RWPE2 (cell line): Measurements from ENCODE around the gene RAB20.

ENCODE experiments used
- ATAC-seq: fragments of 200-7000 bp; cut with Tn5 transposase; 3 replicates; pipeline ENCODE4 v1.9.1; 2021; ENCODE audit warnings: low read depth
- DNase-seq: peaks from one replicate; pipeline ENCODE4 v3.0.0-alpha.2; 2020; ENCODE audit warnings: low spot score
- H3K27ac ChIP-seq: fragments of 450-650 bp; 2 replicates; pipeline ENCODE4 v1.5.1; 2017; ENCODE audit warnings: mild to moderate bottlenecking; ENCODE audit not compliant: poor library complexity, severe bottlenecking
- H3K27me3 ChIP-seq: fragments of 250-450 bp; sonication (Bioruptor Pico); 2 replicates; pipeline ENCODE4 v1.5.1; 2021; ENCODE audit warnings: mild to moderate bottlenecking, moderate library complexity; ENCODE audit not compliant: insufficient read depth, poor library complexity, severe bottlenecking
- H3K36me3 ChIP-seq: fragments of 250-450 bp; sonication (Bioruptor Pico); 2 replicates; pipeline ENCODE4 v1.5.1; 2020; ENCODE audit warnings: low read depth, mild to moderate bottlenecking, moderate library complexity
- H3K4me1 ChIP-seq: fragments of 250-450 bp; sonication (Bioruptor Pico); 2 replicates; pipeline ENCODE4 v1.5.1; 2021; ENCODE audit warnings: mild to moderate bottlenecking, moderate library complexity; ENCODE audit not compliant: insufficient read depth, poor library complexity, severe bottlenecking
- H3K4me3 ChIP-seq: fragments of 250-450 bp; sonication (Bioruptor Pico); 2 replicates; pipeline ENCODE4 v1.5.1; 2021; ENCODE audit warnings: mild to moderate bottlenecking, moderate library complexity; ENCODE audit not compliant: severe bottlenecking
- H3K9me3 ChIP-seq: fragments of 250-450 bp; sonication (Bioruptor Pico); 2 replicates; pipeline ENCODE4 v1.5.1; 2021; ENCODE audit warnings: mild to moderate bottlenecking, moderate library complexity; ENCODE audit not compliant: severe bottlenecking
- TF ChIP-seq, protein P1 (sequence below): fragments of 450-650 bp; IDR thresholded peaks from one replicate; pipeline ENCODE4 v1.5.1; 2017; ENCODE audit warnings: mild to moderate bottlenecking, moderate library complexity; ENCODE audit not compliant: poor library complexity, severe bottlenecking

The RAB20 gene

DNA sequence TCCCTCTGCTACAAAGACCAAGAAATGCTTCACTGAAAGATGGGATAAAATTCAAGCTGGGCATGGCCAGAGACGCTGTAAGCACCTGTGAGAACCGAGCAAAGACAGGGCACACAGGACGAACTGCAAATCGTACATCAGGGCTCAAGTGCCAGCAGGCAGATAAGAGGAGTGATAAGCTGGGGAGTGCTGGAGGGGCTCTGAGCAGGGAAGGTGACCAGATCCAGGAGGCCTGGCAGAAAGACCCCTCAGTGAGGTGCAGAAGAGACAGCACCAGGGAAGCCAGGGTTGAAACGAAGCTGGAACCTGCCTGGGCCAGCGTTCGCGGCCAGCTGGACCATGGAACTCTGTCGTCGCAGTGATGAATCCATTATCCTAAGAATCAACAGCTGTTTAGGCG lies 10.2 kb downstream of the RAB20 start:
- ATAC-seq, result no peak
- H3K36me3 ChIP-seq, result no peaks in the 10 kb centered on the region
- peaks cover 6% of the 10 kb centered on the region for H3K4me1 ChIP-seq

DNA sequence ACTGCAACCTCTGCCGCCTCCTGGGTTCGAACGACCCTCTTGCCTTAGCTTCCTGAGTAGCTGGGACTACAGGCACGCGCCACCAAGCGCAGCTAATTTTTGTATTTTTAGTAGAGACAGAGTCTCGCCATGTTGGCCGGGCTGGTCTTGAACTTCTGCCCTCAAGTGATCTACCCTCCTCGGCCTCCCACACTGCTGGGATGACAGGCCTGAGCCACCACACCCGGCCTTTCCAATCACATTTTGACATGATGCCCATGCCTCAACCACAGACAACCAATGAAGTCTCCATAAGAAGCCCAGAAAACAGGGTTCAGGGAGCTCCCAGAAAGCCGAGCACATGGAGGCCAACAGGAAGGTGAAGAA lies 11.7 kb downstream of the RAB20 start:
- H3K36me3 ChIP-seq, result no peaks in the 10 kb centered on the region
- no peak for DNase-seq
- TF ChIP-seq, protein P1, sequence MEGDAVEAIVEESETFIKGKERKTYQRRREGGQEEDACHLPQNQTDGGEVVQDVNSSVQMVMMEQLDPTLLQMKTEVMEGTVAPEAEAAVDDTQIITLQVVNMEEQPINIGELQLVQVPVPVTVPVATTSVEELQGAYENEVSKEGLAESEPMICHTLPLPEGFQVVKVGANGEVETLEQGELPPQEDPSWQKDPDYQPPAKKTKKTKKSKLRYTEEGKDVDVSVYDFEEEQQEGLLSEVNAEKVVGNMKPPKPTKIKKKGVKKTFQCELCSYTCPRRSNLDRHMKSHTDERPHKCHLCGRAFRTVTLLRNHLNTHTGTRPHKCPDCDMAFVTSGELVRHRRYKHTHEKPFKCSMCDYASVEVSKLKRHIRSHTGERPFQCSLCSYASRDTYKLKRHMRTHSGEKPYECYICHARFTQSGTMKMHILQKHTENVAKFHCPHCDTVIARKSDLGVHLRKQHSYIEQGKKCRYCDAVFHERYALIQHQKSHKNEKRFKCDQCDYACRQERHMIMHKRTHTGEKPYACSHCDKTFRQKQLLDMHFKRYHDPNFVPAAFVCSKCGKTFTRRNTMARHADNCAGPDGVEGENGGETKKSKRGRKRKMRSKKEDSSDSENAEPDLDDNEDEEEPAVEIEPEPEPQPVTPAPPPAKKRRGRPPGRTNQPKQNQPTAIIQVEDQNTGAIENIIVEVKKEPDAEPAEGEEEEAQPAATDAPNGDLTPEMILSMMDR, result no peak

More for the DNA sequence above, 10.2 kb downstream of the RAB20 start:
- TF ChIP-seq, protein P1, result no peak
- Histone ChIP-seq H3K9me3 (no peaks in the 10 kb centered on the region), H3K27me3 (no peaks in the 10 kb centered on the region), H3K27ac (no peak overlapping the region), H3K4me3 (no peak overlapping the region)
- no peak for DNase-seq

DNA sequence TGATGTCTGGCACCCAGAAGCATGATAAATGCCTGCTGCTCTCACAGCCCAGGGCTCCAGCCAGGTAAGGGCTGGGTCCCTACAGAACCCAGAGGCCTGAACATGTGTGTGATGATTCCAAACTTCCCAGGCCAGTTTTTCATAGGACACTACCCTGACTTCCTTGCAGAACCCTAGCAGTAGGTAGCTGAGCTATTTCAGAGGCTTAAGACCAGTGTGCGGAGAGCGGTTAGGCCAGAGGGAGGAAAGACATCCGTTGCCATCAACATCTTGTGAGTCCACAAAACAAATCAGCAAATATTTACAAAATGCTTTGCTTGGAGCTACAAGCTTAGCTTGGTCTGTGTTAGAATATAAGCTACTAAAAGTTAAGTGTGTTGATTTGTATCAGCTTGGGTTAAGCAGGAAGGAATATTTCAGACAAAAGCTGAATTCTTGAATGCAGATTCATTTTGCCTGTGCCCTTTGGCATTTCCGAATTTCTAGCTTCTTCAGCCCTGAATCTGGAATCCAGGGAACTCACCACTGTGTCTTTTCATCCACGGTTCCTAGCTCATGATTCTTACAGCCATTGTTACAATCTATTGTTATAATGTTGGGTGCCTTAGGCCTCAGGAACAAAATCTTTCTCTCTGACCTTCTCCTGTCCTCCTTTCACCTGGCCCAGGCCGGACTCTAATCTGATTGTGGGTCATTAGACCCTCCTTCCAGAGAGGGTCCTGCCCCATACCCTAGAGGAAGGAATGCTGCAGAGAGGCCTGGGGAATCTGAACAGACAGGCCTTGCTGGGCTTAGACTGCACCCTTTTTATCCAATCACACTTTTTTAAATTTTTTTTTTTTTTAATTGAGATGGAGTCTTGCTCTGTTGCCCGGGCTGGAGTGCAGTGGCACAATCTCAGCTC lies 12.4 kb downstream of the RAB20 start:
- H3K27ac ChIP-seq, result no peak overlapping the region
- no peak overlapping the region for H3K4me3 ChIP-seq
- no peaks in the 10 kb centered on the region for H3K27me3 ChIP-seq
- 0 out of 2 replicates have a peak, but pooled peaks cover 1% of the 10 kb centered on the region for H3K36me3 ChIP-seq
- peaks cover 6% of the 10 kb centered on the region for H3K4me1 ChIP-seq
- no peaks in the 10 kb centered on the region for H3K9me3 ChIP-seq
- ATAC-seq (no peak), DNase-seq (no peak)
- TF ChIP-seq, protein P1, result no peak

More for the DNA sequence above, 11.7 kb downstream of the RAB20 start:
- H3K9me3 ChIP-seq, result no peaks in the 10 kb centered on the region
- no peak for ATAC-seq
- H3K27me3 ChIP-seq, result no peaks in the 10 kb centered on the region
- H3K4me1 ChIP-seq, result peaks cover 6% of the 10 kb centered on the region
- H3K4me3 ChIP-seq, result no peak overlapping the region
- H3K27ac ChIP-seq, result no peak overlapping the region

DNA sequence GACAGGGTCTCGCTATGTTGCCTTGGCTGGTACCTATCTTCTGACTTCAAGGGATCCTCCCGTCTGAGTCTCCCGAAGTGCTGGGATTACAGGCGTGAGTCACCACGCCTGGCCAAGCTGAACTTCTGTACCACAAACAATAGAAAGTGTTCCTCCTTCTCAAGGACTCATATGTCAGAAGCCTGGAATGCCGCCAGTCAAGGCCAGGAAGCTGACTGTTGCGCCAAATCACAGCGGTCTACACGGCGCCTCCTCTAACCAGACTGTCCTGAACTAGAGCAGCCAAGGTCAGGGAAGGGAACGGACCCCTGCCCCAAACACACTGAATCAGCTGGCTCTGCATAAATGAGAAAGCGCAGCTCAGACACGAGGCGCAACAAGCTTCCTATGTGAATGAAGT lies 14.6 kb downstream of the RAB20 start:
- 0 out of 2 replicates have a peak, but pooled peaks cover 3% of the 10 kb centered on the region for H3K36me3 ChIP-seq
- peak; percentile 93 for DNase-seq
- H3K27ac ChIP-seq, result peak overlapping the region; percentile 27

More for the DNA sequence above, 14.6 kb downstream of the RAB20 start:
- Histone ChIP-seq H3K4me3 (no peak overlapping the region), H3K9me3 (no peaks in the 10 kb centered on the region), H3K4me1 (peaks cover 6% of the 10 kb centered on the region), H3K27me3 (no peaks in the 10 kb centered on the region)
- peak; percentile 98 for ATAC-seq
- TF ChIP-seq, protein P1, result no peak
